Gastroesophageal sphincter (tissue), 3 donors: Measurements from ENCODE around the gene RAB7A.

Experiments
- CTCF ChIP-seq, 4 experiments: fragments of 200-600 bp in 2 of 4; fragments of 450-650 bp in 2 of 4; sonication (generic) in 1 of 4; IDR thresholded peaks; one replicate each; pipeline ENCODE4 v1.5.1; 2017 to 2019; ENCODE audit warnings: antibody characterized with exemption in 4 of 4, mild to moderate bottlenecking in 2 of 4, moderate library complexity in 2 of 4
- EP300 ChIP-seq: sonication (generic); formaldehyde crosslinking; IDR thresholded peaks from one replicate; pipeline ENCODE4 v1.6.1; 2017; ENCODE audit warnings: antibody characterized with exemption, mild to moderate bottlenecking
- POLR2A ChIP-seq, 2 donors: fragments of 450-650 bp; IDR thresholded peaks; one replicate each; pipeline ENCODE4 v1.6.1; 2017; ENCODE audit warnings: antibody characterized with exemption in 2 of 2, mild to moderate bottlenecking in 2 of 2, moderate library complexity in 1 of 2
- POLR2AphosphoS5 ChIP-seq: sonication (generic); formaldehyde crosslinking; IDR thresholded peaks from one replicate; pipeline ENCODE4 v1.6.1; 2017; ENCODE audit warnings: antibody characterized with exemption

GRCh38 chr3:128730471-128730870, 4.5 kb downstream of the RAB7A start:
- TF ChIP-seq CTCF (IDR thresholded peaks at IDR 0.05): no peak
- no peak for TF ChIP-seq EP300
- no peak for TF ChIP-seq POLR2A (IDR thresholded peaks at IDR 0.05)
- no peak for TF ChIP-seq POLR2AphosphoS5
